Measurements from ENCODE around the gene CDCP2.

- TF ChIP-seq POLR2A (IDR thresholded peaks at IDR 0.05) (no peak), CTCF (IDR thresholded peaks at IDR 0.05 in 8 of 11, conservative IDR thresholded peaks at IDR 0.05 in 3 of 11) (no peak)
Measured at GRCh38 chr1:54171016-54171415, 18.2 kb upstream of the CDCP2 start.

Measured in spleen (tissue), 7 donors.